GM23248 (cell line): ENCODE measurements around the gene MED10. TPM values are rescaled to one million over a fixed set of nuclear protein-coding genes. Genes with fewer than 3 reads are reported as not detected.

ENCODE experiments used
- DNase-seq: peaks from one replicate; pipeline ENCODE4 v3.0.0-alpha.2; 2015
- H2AFZ ChIP-seq: fragments of 200-600 bp; sonication (generic); 2 replicates; pipeline ENCODE4 v1.6.1; 2016; ENCODE audit warnings: antibody characterized with exemption
- H3F3A ChIP-seq: fragments of 200-600 bp; sonication (generic); 2 replicates; pipeline ENCODE4 v1.6.1; 2016; ENCODE audit warnings: mild to moderate bottlenecking, antibody characterized with exemption, mixed run types; ENCODE audit not compliant: insufficient read depth
- H3K27ac ChIP-seq: fragments of 200-600 bp; sonication (generic); 2 replicates; pipeline ENCODE4 v1.5.1; 2016; ENCODE audit warnings: mild to moderate bottlenecking
- H3K27me3 ChIP-seq: fragments of 200-600 bp; sonication (generic); replicated peaks from 2 replicates; pipeline ENCODE4 v1.6.1; 2016; ENCODE audit warnings: mild to moderate bottlenecking; ENCODE audit not compliant: insufficient read depth
- H3K36me3 ChIP-seq: fragments of 200-600 bp; sonication (generic); 2 replicates; pipeline ENCODE4 v1.6.1; 2016; ENCODE audit warnings: low read depth, mild to moderate bottlenecking
- H3K4me1 ChIP-seq: fragments of 200-600 bp; sonication (generic); 2 replicates; pipeline ENCODE4 v1.6.1; 2016; ENCODE audit warnings: mild to moderate bottlenecking; ENCODE audit not compliant: insufficient read depth
- H3K4me2 ChIP-seq: fragments of 200-600 bp; sonication (generic); one replicate; pipeline ENCODE4 v1.6.1; 2016; ENCODE audit warnings: mild to moderate bottlenecking; ENCODE audit not compliant: unreplicated experiment
- H3K4me3 ChIP-seq: fragments of 200-600 bp; sonication (generic); 2 replicates; pipeline ENCODE4 v1.5.1; 2016; ENCODE audit warnings: mild to moderate bottlenecking
- H3K79me2 ChIP-seq: fragments of 200-600 bp; sonication (generic); 2 replicates; pipeline ENCODE4 v1.6.1; 2016; ENCODE audit warnings: mild to moderate bottlenecking; ENCODE audit not compliant: insufficient read depth
- H3K9ac ChIP-seq: fragments of 200-600 bp; sonication (generic); 2 replicates; pipeline ENCODE4 v1.6.1; 2016; ENCODE audit warnings: mild to moderate bottlenecking
- H3K9me2 ChIP-seq: fragments of 200-600 bp; sonication (generic); 2 replicates; pipeline ENCODE4 v1.6.1; 2016; ENCODE audit warnings: mixed run types, mild to moderate bottlenecking, moderate library complexity; ENCODE audit not compliant: insufficient read depth
- H3K9me3 ChIP-seq: fragments of 200-600 bp; sonication (generic); one replicate; pipeline ENCODE4 v1.6.1; 2017; ENCODE audit warnings: low read depth
- H4K20me1 ChIP-seq: fragments of 200-600 bp; sonication (generic); 2 replicates; pipeline ENCODE4 v1.6.0; 2016; ENCODE audit not compliant: insufficient read depth
- EZH2 ChIP-seq: fragments of 200-600 bp; sonication (generic); IDR thresholded peaks from 2 replicates; pipeline ENCODE4 v1.6.1; 2018; ENCODE audit warnings: antibody characterized with exemption, mild to moderate bottlenecking; ENCODE audit not compliant: insufficient read depth, poor library complexity, severe bottlenecking
- EZH2phosphoT487 ChIP-seq: fragments of 200-600 bp; sonication (generic); IDR thresholded peaks from 2 replicates; pipeline ENCODE4 v1.6.1; 2018; ENCODE audit warnings: antibody characterized with exemption, moderate library complexity, mild to moderate bottlenecking, low read depth; ENCODE audit not compliant: insufficient read depth
- WGBS, 2 experiments: methylation state at CpG; one replicate each; pipeline ENCODE4 v1.1.6; 2015 to 2017; ENCODE audit warnings: low lambda C conversion rate in 2 of 2, low coverage in 1 of 2; ENCODE audit errors: missing lambda C conversion rate in 2 of 2; 5-methylcytosine and 5-hydroxymethylcytosine counted together
- in situ Hi-C: fragments of 300-500 bp; cut with MboI; formaldehyde crosslinking; loops from 2 replicates; pipeline ENCODE4 v1.15.0; 2020
- polyA plus RNA-seq: library from polyadenylated mRNA; unstranded; fragments of >200 nt; fragmentation: Nextera tagmentation; extraction: Ambion mirVana; gene quantifications from 2 replicates; pipeline ENCODE4 v1.2.1, GENCODE V29; 2016
- total RNA-seq: library from RNA; depleted of rRNA; stranded (reverse); fragments of >200 nt; shearing (Covaris generic); gene quantifications from 2 replicates; pipeline ENCODE4 v1.2.3, GENCODE V29; 2014

The MED10 gene
- total and polyA plus RNA-seq, 2 experiments from 2014 or later = 27.2 to 117 TPM

DNA sequence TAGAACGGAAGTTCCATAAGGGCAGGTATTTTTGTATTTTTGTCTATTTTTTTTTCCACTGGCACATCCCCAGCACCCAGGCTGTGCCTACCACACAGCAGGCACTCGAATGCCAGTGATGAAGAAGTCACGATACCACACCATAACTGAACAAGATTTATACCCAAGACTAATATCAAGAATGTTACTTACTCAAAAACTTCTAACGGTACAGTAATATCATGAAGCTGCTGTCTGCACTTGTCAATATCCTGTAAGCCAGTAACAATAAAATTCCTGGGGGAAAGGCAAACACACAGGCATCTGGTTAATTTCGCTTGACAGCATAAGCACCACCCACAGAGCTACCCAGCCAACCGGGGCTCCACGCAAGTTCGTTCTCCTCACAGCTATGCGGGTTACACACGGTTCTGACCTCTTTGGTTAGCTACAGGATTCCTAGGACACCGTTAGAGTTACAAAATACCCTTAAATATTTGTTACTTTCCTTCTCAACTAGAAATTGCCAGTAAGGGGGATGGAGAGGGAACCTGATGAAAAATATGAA is 1.3 kb downstream of the MED10 start:
- Histone ChIP-seq H2AFZ (0 out of 2 replicates have a peak overlapping the region, but pooled peaks have one; percentile 97), H3F3A (0 out of 2 replicates have a peak, but pooled peaks cover 5% of the 10 kb centered on the region), H3K9ac (peak overlapping the region; percentile 99), H3K27ac (peak overlapping the region; percentile 88), H3K27me3 (no peaks in the 10 kb centered on the region), H3K4me2 (peak overlapping the region; percentile 100), H3K79me2 (peaks cover 64% of the 10 kb centered on the region), H3K4me1 (peaks cover 14% of the 10 kb centered on the region), H4K20me1 (no peaks in the 10 kb centered on the region; the same call in 1 of the 2 replicates), H3K36me3 (peaks cover 42% of the 10 kb centered on the region), H3K9me2 (no peaks in the 10 kb centered on the region), H3K9me3 (no peaks in the 10 kb centered on the region), H3K4me3 (peak overlapping the region; percentile 99)
- TF ChIP-seq EZH2phosphoT487 = no peak
- TF ChIP-seq EZH2 = no peak
- in situ Hi-C loops = no loop called here
- 43 to 46% methylated on average over 11 of the region's 11 CpGs for WGBS, 2 experiments
- peak; percentile 40 for DNase-seq

DNA sequence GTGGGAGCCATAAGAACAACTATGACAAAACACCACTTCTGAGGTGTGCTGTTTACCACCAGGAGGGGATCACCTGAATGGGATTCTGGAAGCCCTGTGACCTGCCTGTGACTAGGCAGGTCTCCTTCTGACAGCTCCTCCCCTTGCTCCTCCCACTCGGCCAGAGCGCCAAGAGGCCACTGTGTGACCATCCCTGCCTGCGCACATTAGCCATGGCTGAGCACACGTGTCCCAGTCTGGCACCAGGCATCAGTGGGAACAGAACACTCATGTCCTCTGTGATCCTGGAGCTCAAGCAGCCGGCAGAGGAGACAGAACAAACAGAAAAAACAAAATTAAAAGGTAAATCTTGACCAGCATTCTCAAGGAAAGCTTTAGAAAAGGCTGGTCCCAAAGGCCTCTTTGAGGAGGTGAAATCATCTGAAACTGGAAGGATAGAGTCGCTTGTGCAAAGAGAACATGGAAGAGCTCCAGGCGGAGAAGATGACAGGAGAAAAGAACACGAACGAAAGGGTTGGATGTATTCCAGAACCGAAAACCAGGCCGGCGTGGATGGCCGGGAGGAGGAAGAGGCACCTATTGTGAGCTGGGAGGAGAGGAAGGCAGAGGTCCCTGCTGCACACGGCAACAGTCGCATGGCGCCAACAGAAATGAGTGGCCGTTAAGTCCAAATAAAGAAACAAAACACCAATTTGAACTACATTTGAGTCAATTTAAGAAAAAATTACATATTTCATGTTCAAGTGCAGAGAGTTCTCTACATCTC is 5.1 kb downstream of the MED10 start:
- Histone ChIP-seq H3K4me1 (peaks cover 10% of the 10 kb centered on the region), H3F3A (0 out of 2 replicates have a peak, but pooled peaks cover 5% of the 10 kb centered on the region), H3K4me2 (no peak overlapping the region), H3K27ac (no peak overlapping the region), H3K79me2 (peaks cover 62% of the 10 kb centered on the region), H3K9me3 (no peaks in the 10 kb centered on the region), H3K4me3 (no peak overlapping the region), H3K9ac (no peak overlapping the region), H3K27me3 (no peaks in the 10 kb centered on the region), H4K20me1 (no peaks in the 10 kb centered on the region; the same call in 1 of the 2 replicates), H3K9me2 (no peaks in the 10 kb centered on the region), H2AFZ (no peak overlapping the region), H3K36me3 (peaks cover 50% of the 10 kb centered on the region)
- no peak for TF ChIP-seq EZH2phosphoT487
- in situ Hi-C loops = no loop called here
- WGBS, 2 experiments = 92% methylated on average over 17 of the region's 17 CpGs
- DNase-seq = no peak

GRCh38 chr5:6372251-6373080 is 5.9 kb downstream of the MED10 start:
- Histone ChIP-seq H3K4me1 (peaks cover 10% of the 10 kb centered on the region), H3K4me2 (no peak overlapping the region), H3K36me3 (peaks cover 50% of the 10 kb centered on the region), H3F3A (0 out of 2 replicates have a peak, but pooled peaks cover 5% of the 10 kb centered on the region), H4K20me1 (no peaks in the 10 kb centered on the region; the same call in 1 of the 2 replicates), H3K4me3 (no peak overlapping the region), H3K9me2 (no peaks in the 10 kb centered on the region), H3K9me3 (no peaks in the 10 kb centered on the region), H3K79me2 (peaks cover 55% of the 10 kb centered on the region), H3K27me3 (no peaks in the 10 kb centered on the region), H3K27ac (no peak overlapping the region), H3K9ac (no peak overlapping the region), H2AFZ (no peak overlapping the region)
- DNase-seq = no peak
- 87 to 90% methylated on average over 23 of the region's 23 CpGs for WGBS, 2 experiments
- TF ChIP-seq EZH2 (no peak), EZH2phosphoT487 (no peak)
- in situ Hi-C loops = no loop called here

DNA sequence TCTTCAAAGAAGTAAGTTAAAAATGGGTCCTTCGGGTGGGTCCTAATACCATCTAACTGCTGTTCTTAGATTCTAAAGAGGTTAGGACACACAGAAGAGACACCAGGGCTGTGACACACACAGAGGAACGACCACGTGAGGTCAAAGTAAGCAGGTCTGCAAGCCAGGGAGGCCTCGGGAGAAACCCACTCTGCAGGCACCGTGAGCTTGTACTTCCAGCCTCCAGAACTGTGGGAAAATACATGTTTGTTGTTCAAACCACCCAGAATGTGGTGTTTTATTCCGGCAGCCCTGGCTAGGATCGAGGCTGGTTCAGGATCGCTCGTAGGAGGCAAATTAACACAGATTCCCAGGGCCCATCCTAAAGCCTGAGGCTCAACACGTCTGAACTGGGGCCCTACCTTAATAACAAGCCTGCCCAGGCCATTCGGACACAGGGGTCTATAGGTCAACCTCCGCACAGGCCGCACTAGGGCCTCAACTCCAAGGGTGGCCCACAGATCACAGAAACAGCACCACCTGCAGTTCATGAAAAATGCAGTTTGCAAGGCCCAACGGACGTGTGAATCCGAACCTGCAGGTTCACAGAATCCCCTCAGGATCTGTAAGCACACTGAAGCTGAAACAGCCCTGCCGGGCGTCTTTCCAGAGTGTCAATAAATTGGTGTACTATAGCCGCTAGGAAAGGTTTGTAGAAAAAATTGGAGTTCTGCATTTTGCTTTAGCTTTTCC is 7.1 kb downstream of the MED10 start:
- Histone ChIP-seq H3K27ac (no peak overlapping the region), H2AFZ (no peak overlapping the region), H3K9me3 (no peaks in the 10 kb centered on the region), H3K27me3 (no peaks in the 10 kb centered on the region), H4K20me1 (no peaks in the 10 kb centered on the region; the same call in 1 of the 2 replicates), H3K36me3 (peaks cover 43% of the 10 kb centered on the region), H3K9me2 (no peaks in the 10 kb centered on the region), H3F3A (peaks cover 14% of the 10 kb centered on the region; the same call in 1 of the 2 replicates), H3K9ac (no peak overlapping the region), H3K79me2 (peaks cover 42% of the 10 kb centered on the region), H3K4me1 (no peaks in the 10 kb centered on the region), H3K4me2 (no peak overlapping the region), H3K4me3 (no peak overlapping the region)
- DNase-seq = no peak
- in situ Hi-C loops = no loop called here
- TF ChIP-seq EZH2phosphoT487 (no peak), EZH2 (no peak)
- 83 to 85% methylated on average over 19 of the region's 19 CpGs for WGBS, 2 experiments
